HG03575 (cell line): ENCODE results near the gene KRT31.
"Not testable (repeated sequence)": the region's sequence is repeated elsewhere in the genome, so short reads cannot be mapped to it uniquely, and the experiment has no call there.

Source experiments
- ATAC-seq: cut with Tn5 transposase; IDR thresholded peaks from one replicate; pipeline ENCODE4 v1.9.1; 2021; ENCODE audit not compliant: unreplicated experiment, insufficient number of reproducible peaks, low FRiP score; ENCODE audit errors: extremely low read depth

The KRT31 gene

GRCh38 chr17:41352597-41353366 lies 44.6 kb downstream of the KRT31 start:
- ATAC-seq = no peak

GRCh38 chr17:41351177-41351576 lies 46.2 kb downstream of the KRT31 start:
- no peak for ATAC-seq

- not testable (repeated sequence) for ATAC-seq
Measured at GRCh38 chr17:41350381-41350878, 47.0 kb downstream of the KRT31 start, which contains the start of gene KRT33A. KRT33A (minus strand) TSS chr17:41350828; CDS start chr17:41350767, 61 bp downstream.

- no peak for ATAC-seq
Measured at GRCh38 chr17:41347869-41348760, 49.3 kb downstream of the KRT31 start.

GRCh38 chr17:41346421-41346820 lies 51.0 kb downstream of the KRT31 start:
- not testable (repeated sequence) for ATAC-seq

- no peak for ATAC-seq
Measured at GRCh38 chr17:41345992-41346391, 51.4 kb downstream of the KRT31 start.
